Uterus (tissue), 4 donors: ENCODE results near the gene MAPK11. TPM values are rescaled to one million over a fixed set of nuclear protein-coding genes. Genes with fewer than 3 reads are reported as not detected.

Experiments used
- DNase-seq, 2 donors: peaks; one replicate each; pipeline ENCODE4 v3.0.0-alpha.2; 2019 to 2020
- H3K27ac ChIP-seq, 2 donors: fragments of 200-600 bp; sonication (generic); 1 replicate in 1 of 2; 2 replicates in 1 of 2; pipeline ENCODE4 v1.5.1; 2016 to 2018
- H3K27me3 ChIP-seq, 2 donors: fragments of 200-600 bp; sonication (generic); one replicate each; pipeline ENCODE4 v1.5.1; 2018 to 2019; ENCODE audit warnings: control low read depth in 1 of 2
- H3K36me3 ChIP-seq, 2 donors: fragments of 200-600 bp; sonication (generic); one replicate each; pipeline ENCODE4 v1.5.1; 2019; ENCODE audit warnings: control low read depth in 1 of 2
- H3K4me1 ChIP-seq, 2 donors: fragments of 200-600 bp; sonication (generic); one replicate each; pipeline ENCODE4 v1.5.1; 2018 to 2019; ENCODE audit warnings: control low read depth in 1 of 2
- H3K4me3 ChIP-seq, 2 donors: fragments of 200-600 bp; sonication (generic); 1 replicate in 1 of 2; 2 replicates in 1 of 2; pipeline ENCODE4 v1.5.1; 2018 to 2019; ENCODE audit warnings: mild to moderate bottlenecking in 1 of 2
- H3K9me3 ChIP-seq, 2 donors: fragments of 200-600 bp; sonication (generic); one replicate each; pipeline ENCODE4 v1.5.1; 2019; ENCODE audit warnings: control low read depth in 1 of 2
- POLR2A ChIP-seq, 2 donors: fragments of 450-650 bp; IDR thresholded peaks; one replicate each; pipeline ENCODE4 v1.6.1; 2016; ENCODE audit warnings: antibody characterized with exemption in 2 of 2, mild to moderate bottlenecking in 1 of 2, moderate library complexity in 1 of 2
- intact Hi-C: fragments of 100-400 bp; cut with DNase I; formaldehyde crosslinking; loops from one replicate; pipeline ENCODE4 v1.15.1; 2023; ENCODE audit warnings: low total_unique reads
- total RNA-seq, 4 donors: library from RNA; depleted of rRNA in 3 of 4; stranded (reverse); fragments of >200 nt in 3 of 4; gene quantifications; one replicate each; pipeline versions ENCODE4 v1.1.0 to v1.2.4, GENCODE V29; 2014 to 2023
- TF ChIP-seq, protein P1 (sequence below), 4 experiments: fragments of 200-600 bp in 2 of 4; fragments of 450-650 bp in 2 of 4; sonication (generic) in 2 of 4; IDR thresholded peaks; one replicate each; pipeline ENCODE4 v1.5.1; 2016 to 2019; ENCODE audit warnings: antibody characterized with exemption in 4 of 4, mild to moderate bottlenecking in 2 of 4, moderate library complexity in 1 of 4
- donor health status: DM: yes; HTN: yes; CAD: no.

The MAPK11 gene
- total RNA-seq, 4 donors from 2014 or later: 7.9 to 39.5 (median 22.4) TPM

DNA sequence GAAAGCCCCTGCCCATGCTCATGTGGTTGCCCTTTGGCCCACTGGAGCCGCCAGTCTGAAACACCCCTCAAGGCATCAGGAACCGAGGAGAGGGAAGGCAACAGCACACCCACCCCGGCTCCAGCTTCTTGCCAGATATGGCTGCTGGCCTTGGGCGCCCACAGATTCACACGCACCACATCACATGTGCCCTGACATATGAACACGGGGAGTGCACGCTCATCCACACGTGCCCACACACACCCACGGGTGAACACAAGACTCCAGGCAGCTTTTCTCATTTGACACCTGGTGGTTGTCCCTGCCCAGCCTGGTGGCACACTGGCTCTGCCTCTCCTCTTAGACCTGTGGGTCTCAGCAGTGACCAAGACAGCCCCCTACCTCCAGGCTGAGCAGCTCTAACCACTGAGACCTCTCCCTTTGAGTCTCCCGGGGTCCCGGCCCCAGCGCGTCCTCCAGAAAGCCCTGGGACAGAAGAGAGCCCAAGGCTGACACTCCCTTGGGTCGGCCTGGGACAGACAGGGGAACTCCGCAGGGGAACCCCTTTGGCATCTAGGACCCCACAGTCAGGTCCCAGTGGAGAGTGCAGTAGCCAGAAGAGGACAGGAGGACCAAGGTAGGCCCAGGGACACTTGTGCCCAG, 6.0 kb downstream of the MAPK11 start:
- intact Hi-C loops: no loop called here
- DNase-seq: no peak
- Histone ChIP-seq H3K9me3 (no peaks in the 10 kb centered on the region), H3K4me1 (peaks cover 0 to 31% of the 10 kb centered on the region in 2 donors), H3K4me3 (no peak overlapping the region), H3K27ac (no peak overlapping the region), H3K36me3 (no peaks in the 10 kb centered on the region), H3K27me3 (no peaks in the 10 kb centered on the region)
- TF ChIP-seq, protein P1, sequence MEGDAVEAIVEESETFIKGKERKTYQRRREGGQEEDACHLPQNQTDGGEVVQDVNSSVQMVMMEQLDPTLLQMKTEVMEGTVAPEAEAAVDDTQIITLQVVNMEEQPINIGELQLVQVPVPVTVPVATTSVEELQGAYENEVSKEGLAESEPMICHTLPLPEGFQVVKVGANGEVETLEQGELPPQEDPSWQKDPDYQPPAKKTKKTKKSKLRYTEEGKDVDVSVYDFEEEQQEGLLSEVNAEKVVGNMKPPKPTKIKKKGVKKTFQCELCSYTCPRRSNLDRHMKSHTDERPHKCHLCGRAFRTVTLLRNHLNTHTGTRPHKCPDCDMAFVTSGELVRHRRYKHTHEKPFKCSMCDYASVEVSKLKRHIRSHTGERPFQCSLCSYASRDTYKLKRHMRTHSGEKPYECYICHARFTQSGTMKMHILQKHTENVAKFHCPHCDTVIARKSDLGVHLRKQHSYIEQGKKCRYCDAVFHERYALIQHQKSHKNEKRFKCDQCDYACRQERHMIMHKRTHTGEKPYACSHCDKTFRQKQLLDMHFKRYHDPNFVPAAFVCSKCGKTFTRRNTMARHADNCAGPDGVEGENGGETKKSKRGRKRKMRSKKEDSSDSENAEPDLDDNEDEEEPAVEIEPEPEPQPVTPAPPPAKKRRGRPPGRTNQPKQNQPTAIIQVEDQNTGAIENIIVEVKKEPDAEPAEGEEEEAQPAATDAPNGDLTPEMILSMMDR (IDR thresholded peaks at IDR 0.05): no peak
- TF ChIP-seq POLR2A (IDR thresholded peaks at IDR 0.05): no peak

DNA sequence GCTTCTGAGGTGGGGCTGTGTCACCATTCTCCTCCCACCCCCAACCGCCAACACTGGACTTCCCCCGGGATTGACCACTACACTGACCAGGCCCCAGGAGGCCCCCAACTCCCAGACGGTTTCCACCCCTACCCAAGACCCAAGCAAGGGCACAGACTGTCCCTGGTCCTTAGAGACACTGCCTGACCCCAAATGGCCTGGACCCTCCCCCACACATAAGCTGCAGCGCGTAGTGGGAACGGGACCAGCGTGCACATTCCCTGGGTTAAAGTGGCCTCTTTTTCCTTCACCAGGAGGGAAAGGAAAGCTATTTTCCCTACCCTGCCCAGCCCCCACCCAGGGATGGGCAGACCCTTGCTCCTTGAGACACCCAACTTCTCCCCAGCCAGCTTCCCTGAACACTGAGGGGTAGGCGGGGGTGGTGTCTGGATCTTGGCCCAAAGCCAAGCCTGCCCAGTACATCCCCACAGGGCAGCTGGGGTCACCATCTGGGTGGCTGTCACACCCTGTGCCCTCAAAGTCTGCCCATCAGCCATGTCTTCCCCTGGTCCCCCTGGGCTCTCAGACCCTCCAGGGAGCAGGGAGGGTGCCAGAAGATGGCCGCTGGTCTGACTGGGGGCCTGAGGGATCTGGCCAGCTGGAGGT, 7.1 kb downstream of the MAPK11 start:
- Histone ChIP-seq H3K4me1 (peaks cover 0 to 23% of the 10 kb centered on the region in 2 donors), H3K9me3 (no peaks in the 10 kb centered on the region), H3K27ac (no peak overlapping the region), H3K4me3 (no peak overlapping the region), H3K27me3 (no peaks in the 10 kb centered on the region), H3K36me3 (no peaks in the 10 kb centered on the region)
- DNase-seq: no peak
- intact Hi-C loops: no loop called here
- no peak for TF ChIP-seq POLR2A (IDR thresholded peaks at IDR 0.05)
- TF ChIP-seq, protein P1 (IDR thresholded peaks at IDR 0.05): no peak

DNA sequence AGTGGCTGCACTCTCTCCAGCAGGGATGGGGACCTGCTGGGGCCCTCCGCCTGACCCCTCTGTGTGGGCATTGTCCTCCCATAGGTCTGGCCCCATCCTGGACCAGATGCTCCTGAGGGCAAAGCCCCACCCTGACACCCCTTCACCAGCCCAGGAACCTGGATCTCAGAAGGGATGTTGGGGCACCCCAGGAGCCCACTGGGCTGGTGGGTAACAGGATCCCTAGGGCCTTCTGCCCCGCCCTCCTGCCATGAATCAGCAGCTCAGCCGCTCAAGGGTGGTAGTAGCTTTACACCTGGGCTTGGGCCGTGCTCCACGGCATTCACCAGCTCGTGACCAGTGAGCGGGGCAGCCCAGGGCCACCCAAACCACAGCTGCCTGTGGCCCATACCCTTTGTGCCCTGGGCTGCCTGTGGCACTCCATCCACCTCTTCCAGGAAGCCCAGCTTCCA, 7.7 kb downstream of the MAPK11 start:
- intact Hi-C loops: no loop called here
- Histone ChIP-seq H3K9me3 (no peaks in the 10 kb centered on the region), H3K27ac (peak overlapping the region in 1 of 2 donors; percentile 74), H3K4me1 (peaks cover 0 to 19% of the 10 kb centered on the region in 2 donors), H3K36me3 (no peaks in the 10 kb centered on the region), H3K27me3 (no peaks in the 10 kb centered on the region), H3K4me3 (no peak overlapping the region)
- no peak for DNase-seq
- TF ChIP-seq, protein P1 (IDR thresholded peaks at IDR 0.05): no peak
- no peak for TF ChIP-seq POLR2A (IDR thresholded peaks at IDR 0.05)

DNA sequence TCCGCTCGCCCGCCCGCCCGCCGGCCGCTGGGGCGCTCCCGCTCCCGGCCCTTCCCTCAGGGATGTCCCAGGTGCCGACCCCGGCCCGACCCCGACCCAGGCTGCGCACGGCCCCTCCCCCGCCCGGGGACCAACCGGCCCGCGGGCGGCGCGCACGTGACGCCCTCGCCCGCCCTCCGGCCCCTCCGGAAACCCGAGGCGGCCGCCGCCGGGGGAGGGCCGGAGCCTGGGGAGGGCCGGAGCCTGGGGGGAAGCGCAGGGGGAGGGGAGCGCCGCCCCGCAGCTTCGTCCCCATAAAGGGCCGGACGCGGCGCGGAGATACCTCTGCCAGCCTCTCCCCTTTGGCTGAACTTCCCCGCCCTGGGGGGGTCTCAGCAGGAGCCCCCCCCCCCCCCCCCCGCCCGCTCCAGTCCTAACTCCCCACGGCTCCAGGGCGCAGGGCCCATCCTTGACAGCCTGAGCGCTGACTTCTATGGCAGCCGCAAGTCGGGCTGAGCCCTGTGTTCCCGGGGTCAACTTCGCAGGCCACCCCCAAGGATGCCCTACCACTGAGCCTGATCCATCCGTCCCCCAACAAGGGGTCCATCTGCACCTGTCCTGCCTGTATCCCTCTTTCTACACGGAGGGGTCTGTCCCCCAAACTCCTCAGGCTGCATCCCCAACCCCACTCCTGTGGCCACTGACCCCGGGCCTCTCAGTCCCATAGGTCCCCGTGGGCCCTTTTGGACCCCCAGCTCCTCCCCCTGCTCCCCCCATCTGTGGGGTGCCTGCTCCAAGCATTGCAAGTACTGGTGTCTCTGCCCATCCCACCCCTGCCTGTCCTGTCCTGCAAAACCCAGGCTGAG, 8.3 kb downstream of the MAPK11 start, which contains the start of gene MAPK12:
Gene MAPK12, minus strand, starts transcription at position 69 of the 845 bp plus-strand sequence. CDS start 174 bp downstream, outside the sequence.
- H3K27me3 ChIP-seq: no peaks in the 10 kb centered on the region
- TF ChIP-seq, protein P1 (IDR thresholded peaks at IDR 0.05): no peak
- peak in 1 of 2 donors; percentile 10 for TF ChIP-seq POLR2A (IDR thresholded peaks at IDR 0.05)
- intact Hi-C loops: no loop called here
- peaks cover 0 to 19% of the 10 kb centered on the region in 2 donors for H3K4me1 ChIP-seq
- H3K27ac ChIP-seq: peak within 1 kb of the TSS; percentile 65 to 74
- H3K4me3 ChIP-seq: peak within 1 kb of the TSS; percentile 32 to 58
- no peaks in the 10 kb centered on the region for H3K36me3 ChIP-seq
- DNase-seq: no peak
- no peaks in the 10 kb centered on the region for H3K9me3 ChIP-seq
